Measurements from ENCODE around the gene MACF1. TPM values are rescaled to one million over a fixed set of nuclear protein-coding genes. Genes with fewer than 3 reads are reported as not detected.

The MACF1 gene
- total RNA-seq, 1 donor = 554 TPM

DNA sequence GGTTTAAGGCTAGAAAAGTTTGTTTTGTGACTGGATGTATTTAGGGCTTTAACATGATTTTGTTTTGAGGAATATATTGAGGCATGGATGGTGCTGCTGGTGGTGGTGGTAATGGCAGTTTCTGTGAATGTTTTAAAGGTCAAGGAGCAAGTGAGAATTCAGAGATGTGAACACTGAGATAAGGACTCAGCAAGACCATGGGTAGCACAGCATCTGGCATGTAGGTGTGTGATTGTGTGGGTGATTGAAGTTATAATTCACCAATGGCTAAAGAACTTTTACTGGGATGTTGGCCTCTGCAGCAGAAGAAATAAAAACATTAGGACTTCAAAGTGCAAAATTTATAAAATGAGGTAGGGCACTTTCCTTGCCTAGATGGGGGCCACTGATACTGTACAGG lies 65.9 kb downstream of the MACF1 start:
- peak overlapping the region; percentile 55 for H3K4me3 ChIP-seq (ENCODE audit: low read depth, low read length)
- no peak for DNase-seq (ENCODE audit: low read depth)
- TF ChIP-seq, protein P1, sequence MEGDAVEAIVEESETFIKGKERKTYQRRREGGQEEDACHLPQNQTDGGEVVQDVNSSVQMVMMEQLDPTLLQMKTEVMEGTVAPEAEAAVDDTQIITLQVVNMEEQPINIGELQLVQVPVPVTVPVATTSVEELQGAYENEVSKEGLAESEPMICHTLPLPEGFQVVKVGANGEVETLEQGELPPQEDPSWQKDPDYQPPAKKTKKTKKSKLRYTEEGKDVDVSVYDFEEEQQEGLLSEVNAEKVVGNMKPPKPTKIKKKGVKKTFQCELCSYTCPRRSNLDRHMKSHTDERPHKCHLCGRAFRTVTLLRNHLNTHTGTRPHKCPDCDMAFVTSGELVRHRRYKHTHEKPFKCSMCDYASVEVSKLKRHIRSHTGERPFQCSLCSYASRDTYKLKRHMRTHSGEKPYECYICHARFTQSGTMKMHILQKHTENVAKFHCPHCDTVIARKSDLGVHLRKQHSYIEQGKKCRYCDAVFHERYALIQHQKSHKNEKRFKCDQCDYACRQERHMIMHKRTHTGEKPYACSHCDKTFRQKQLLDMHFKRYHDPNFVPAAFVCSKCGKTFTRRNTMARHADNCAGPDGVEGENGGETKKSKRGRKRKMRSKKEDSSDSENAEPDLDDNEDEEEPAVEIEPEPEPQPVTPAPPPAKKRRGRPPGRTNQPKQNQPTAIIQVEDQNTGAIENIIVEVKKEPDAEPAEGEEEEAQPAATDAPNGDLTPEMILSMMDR (IDR thresholded peaks at IDR 0.05; ENCODE audit: insufficient read depth, low read depth, low read length) = no peak

- peak overlapping the region; percentile 20 for H3K4me3 ChIP-seq (ENCODE audit: low read depth, low read length)
- TF ChIP-seq, protein P1 (IDR thresholded peaks at IDR 0.05; ENCODE audit: insufficient read depth, low read depth, low read length) = no peak
- DNase-seq (ENCODE audit: low read depth) = peak; percentile 76
Measured at GRCh38 chr1:39272027-39272797, 67.7 kb downstream of the MACF1 start.

- TF ChIP-seq, protein P1 (IDR thresholded peaks at IDR 0.05; ENCODE audit: insufficient read depth, low read depth, low read length) = no peak
- DNase-seq (ENCODE audit: low read depth) = no peak
- H3K4me3 ChIP-seq (ENCODE audit: low read depth, low read length) = peak overlapping the region; percentile 20
Measured at GRCh38 chr1:39272798-39273469, 68.4 kb downstream of the MACF1 start.

- DNase-seq (ENCODE audit: low read depth) = peak; percentile 80
- TF ChIP-seq, protein P1 (IDR thresholded peaks at IDR 0.05; ENCODE audit: insufficient read depth, low read depth, low read length) = no peak
- H3K4me3 ChIP-seq (ENCODE audit: low read depth, low read length) = no peak overlapping the region
Measured at GRCh38 chr1:39275836-39276507, 71.5 kb downstream of the MACF1 start.

- TF ChIP-seq, protein P1 (IDR thresholded peaks at IDR 0.05; ENCODE audit: insufficient read depth, low read depth, low read length) = no peak
- no peak for DNase-seq (ENCODE audit: low read depth)
- no peak overlapping the region for H3K4me3 ChIP-seq (ENCODE audit: low read depth, low read length)
Measured at GRCh38 chr1:39277879-39278278, 73.4 kb downstream of the MACF1 start.

DNA sequence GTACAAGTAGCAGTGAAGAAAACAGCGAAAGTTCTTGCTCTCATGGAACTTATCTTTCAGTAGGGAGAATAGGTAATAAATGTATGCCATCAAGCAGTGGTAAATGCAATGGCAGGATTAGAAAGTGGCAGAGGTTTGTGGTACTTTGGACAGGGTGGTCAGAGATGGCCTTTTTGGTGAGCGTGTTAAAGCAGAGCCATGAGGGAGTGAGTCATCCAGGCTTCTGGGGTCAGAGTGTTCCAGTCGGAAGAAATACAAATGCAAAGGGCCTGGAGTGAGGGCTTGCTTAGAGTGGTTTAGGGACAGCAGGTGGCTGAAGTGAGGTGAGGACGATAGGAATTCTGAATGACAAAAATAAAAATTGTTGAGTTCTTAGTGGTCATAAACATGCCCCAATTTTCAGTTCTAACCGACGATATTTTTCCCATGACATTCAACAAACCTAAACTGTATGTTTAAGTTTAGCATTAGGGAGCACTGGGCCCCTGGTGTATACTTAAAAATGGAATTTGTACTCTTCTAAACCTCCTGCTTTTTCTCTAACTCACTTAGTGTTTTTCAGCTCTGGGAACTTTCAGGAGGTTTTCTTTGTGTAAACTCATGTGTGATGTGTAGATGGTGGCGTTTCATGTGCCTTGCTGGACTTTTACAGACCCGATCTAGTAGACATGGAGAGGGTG lies 78.2 kb downstream of the MACF1 start:
- no peak overlapping the region for H3K4me3 ChIP-seq (ENCODE audit: low read depth, low read length)
- TF ChIP-seq, protein P1 (IDR thresholded peaks at IDR 0.05; ENCODE audit: insufficient read depth, low read depth, low read length) = no peak
- peak; percentile 65 for DNase-seq (ENCODE audit: low read depth)
